HG02943 (cell line): ENCODE measurements around the gene NEK6.

ENCODE experiments used
- ATAC-seq: cut with Tn5 transposase; IDR thresholded peaks from one replicate; pipeline ENCODE4 v1.9.1; 2021; ENCODE audit warnings: mild to moderate bottlenecking, low read depth, moderate library complexity; ENCODE audit not compliant: unreplicated experiment

NEK6 gene

GRCh38 chr9:124349675-124350493, 92.1 kb downstream of the NEK6 start:
- ATAC-seq, result no peak

- ATAC-seq, result no peak
These were observed 92.9 kb downstream of the NEK6 start for GRCh38 chr9:124350494-124351263.

- ATAC-seq, result no peak
These were observed 94.1 kb downstream of the NEK6 start for GRCh38 chr9:124351672-124352468.

- ATAC-seq, result no peak
These were observed 94.9 kb downstream of the NEK6 start for GRCh38 chr9:124352616-124353015.

- no peak for ATAC-seq
These were observed 95.5 kb downstream of the NEK6 start for GRCh38 chr9:124353166-124353768.

GRCh38 chr9:124353811-124354274, 96.1 kb downstream of the NEK6 start:
- no peak for ATAC-seq

- ATAC-seq, result no peak
These were observed 96.7 kb downstream of the NEK6 start for GRCh38 chr9:124354346-124355038.

GRCh38 chr9:124355039-124355940, 97.5 kb downstream of the NEK6 start:
- no peak for ATAC-seq

GRCh38 chr9:124355941-124356744, 98.4 kb downstream of the NEK6 start:
- no peak for ATAC-seq

- ATAC-seq, result no peak
These were observed 99.1 kb downstream of the NEK6 start for GRCh38 chr9:124356745-124357390.

- ATAC-seq, result no peak
These were observed 100.1 kb downstream of the NEK6 start for GRCh38 chr9:124357721-124358361.

GRCh38 chr9:124358631-124359030, 100.9 kb downstream of the NEK6 start:
- no peak for ATAC-seq

GRCh38 chr9:124359426-124359825, 101.7 kb downstream of the NEK6 start:
- no peak for ATAC-seq

- ATAC-seq, result no peak
These were observed 102.3 kb downstream of the NEK6 start for GRCh38 chr9:124359855-124360678.

GRCh38 chr9:124361128-124361527, 103.4 kb downstream of the NEK6 start:
- ATAC-seq, result no peak
